Heart left ventricle (tissue), 13 donors: ENCODE results near the gene CST4.

Experiments
- CTCF ChIP-seq, 12 donors: fragments of 200-600 bp; sonication (generic) in 4 of 12; IDR thresholded peaks; one replicate each; pipeline versions ENCODE4 v1.5.0 to v1.8.0; 2018 to 2022; ENCODE audit warnings: antibody characterized with exemption in 12 of 12, mild to moderate bottlenecking in 5 of 12
- POLR2A ChIP-seq, 2 donors: fragments of 450-650 bp; IDR thresholded peaks; one replicate each; pipeline ENCODE4 v1.6.1; 2017; ENCODE audit warnings: antibody characterized with exemption in 2 of 2, mild to moderate bottlenecking in 2 of 2, moderate library complexity in 2 of 2
- donor health status: ischemic (EF 13 %, LVEDD 7.1; RV severe dilation, severe dysfunction).
- donor health status: DM: no; HTN: yes; CAD: no.
- donor health status: DM: no; HTN: no; CAD: no.
- donor health status: ischemic (EF 25% LVEDD 6.9; RV normal size, moderate dysfunction).
- donor health status: ischemic (EF 25% LVEDD 5.7; RV mildly dilated, moderate dysfunction).
- donor health status: ischemic (EF 35%, LVEDD 5.7; RV mildly dilated, moderate dysfunction).
- donor health status: nonischemic (EF 11% LVEDD 7.7; RV severe dilation, severe dysfunction).
- donor health status: DM: yes; HTN: yes; CAD: no.
- donor health status: PGD.
- donor health status: ischemic (EF 29% LVEDD 5.4; RV normal size, mild dysfunction).
- donor health status: nonischemic (EF 23%, LVEDD 6.1; RV moderate dilation, normal function).

DNA sequence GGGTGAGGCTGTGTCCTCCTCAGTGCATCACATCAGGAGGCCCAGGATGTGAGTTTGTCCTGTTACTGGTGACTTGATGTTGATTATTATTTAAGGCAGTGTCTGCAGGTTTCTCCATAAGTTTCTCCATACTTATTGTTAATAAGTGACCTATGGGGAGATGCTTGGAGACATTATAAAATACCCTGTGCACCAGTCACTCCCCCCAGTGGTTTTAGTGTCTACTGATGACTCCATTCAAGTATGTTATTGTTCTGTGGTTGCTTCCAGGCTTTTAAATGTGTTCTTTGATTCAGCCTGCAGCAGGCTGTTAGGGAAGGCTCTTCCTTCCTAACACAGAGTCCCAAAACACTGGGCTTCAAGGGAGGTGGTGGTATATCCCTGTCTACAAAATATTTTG is 36.5 kb downstream of the CST4 start:
- TF ChIP-seq POLR2A (IDR thresholded peaks at IDR 0.05) = no peak
- TF ChIP-seq CTCF (IDR thresholded peaks at IDR 0.05) = no peak
